Liver (tissue), 3 donors: ENCODE measurements around the gene PATL1.
"Not testable (repeated sequence)": the region's sequence is repeated elsewhere in the genome, so short reads cannot be mapped to it uniquely, and the experiment has no call there.

Experiments used
- GABPA ChIP-seq, 2 donors: IDR thresholded peaks in 1 of 2; conservative IDR thresholded peaks in 1 of 2; 2 replicates each; pipeline ENCODE4 v1.6.1; 2016; ENCODE audit warnings: antibody characterized with exemption in 2 of 2, mild to moderate bottlenecking in 1 of 2, moderate library complexity in 1 of 2
- HNF4A ChIP-seq, 2 donors: conservative IDR thresholded peaks; 2 replicates each; pipeline ENCODE4 v1.6.1; 2016; ENCODE audit warnings: antibody characterized with exemption in 2 of 2, mild to moderate bottlenecking in 2 of 2
- TF ChIP-seq, protein P1 (sequence below): IDR thresholded peaks from 2 replicates; pipeline ENCODE4 v1.6.1; 2016; ENCODE audit warnings: antibody characterized with exemption
- TF ChIP-seq, protein P2 (sequence below): fragments of 150-350 bp; IDR thresholded peaks from 2 replicates; pipeline ENCODE4 v1.5.1; 2017; ENCODE audit warnings: improper control_type of control experiment, low read depth, low read length; ENCODE audit not compliant: missing input control
- donor health status: healthy.
- donor health status: healthy.

DNA sequence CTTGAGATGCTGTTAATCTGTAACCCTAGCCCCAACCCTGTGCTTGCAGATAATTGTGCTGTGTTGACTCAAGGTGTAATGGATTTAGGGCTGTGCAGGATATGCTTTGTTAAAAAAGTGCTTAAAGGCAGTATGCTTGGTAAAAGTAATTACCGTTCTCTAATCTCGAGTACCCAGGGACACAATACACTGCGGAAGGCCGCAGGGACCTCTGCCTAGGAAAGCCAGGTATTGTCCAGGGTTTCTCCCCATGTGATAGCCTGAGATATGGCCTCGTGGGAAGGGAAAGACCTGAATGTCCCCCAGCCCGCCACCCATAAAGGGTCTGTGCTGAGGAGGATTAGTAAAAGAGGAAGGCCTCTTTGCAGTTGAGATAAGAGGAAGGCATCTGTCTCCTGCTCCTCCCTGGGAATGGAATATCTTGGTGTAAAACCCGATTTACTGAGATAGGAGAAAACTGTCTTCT lies 12.5 kb upstream of the PATL1 start:
- TF ChIP-seq, protein P1, sequence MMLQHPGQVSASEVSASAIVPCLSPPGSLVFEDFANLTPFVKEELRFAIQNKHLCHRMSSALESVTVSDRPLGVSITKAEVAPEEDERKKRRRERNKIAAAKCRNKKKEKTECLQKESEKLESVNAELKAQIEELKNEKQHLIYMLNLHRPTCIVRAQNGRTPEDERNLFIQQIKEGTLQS, result not testable (repeated sequence)
- TF ChIP-seq, protein P2, sequence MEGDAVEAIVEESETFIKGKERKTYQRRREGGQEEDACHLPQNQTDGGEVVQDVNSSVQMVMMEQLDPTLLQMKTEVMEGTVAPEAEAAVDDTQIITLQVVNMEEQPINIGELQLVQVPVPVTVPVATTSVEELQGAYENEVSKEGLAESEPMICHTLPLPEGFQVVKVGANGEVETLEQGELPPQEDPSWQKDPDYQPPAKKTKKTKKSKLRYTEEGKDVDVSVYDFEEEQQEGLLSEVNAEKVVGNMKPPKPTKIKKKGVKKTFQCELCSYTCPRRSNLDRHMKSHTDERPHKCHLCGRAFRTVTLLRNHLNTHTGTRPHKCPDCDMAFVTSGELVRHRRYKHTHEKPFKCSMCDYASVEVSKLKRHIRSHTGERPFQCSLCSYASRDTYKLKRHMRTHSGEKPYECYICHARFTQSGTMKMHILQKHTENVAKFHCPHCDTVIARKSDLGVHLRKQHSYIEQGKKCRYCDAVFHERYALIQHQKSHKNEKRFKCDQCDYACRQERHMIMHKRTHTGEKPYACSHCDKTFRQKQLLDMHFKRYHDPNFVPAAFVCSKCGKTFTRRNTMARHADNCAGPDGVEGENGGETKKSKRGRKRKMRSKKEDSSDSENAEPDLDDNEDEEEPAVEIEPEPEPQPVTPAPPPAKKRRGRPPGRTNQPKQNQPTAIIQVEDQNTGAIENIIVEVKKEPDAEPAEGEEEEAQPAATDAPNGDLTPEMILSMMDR, result not testable (repeated sequence)
- TF ChIP-seq GABPA (IDR thresholded peaks at IDR 0.05 in 1 of 2, conservative IDR thresholded peaks at IDR 0.05 in 1 of 2); HNF4A (conservative IDR thresholded peaks at IDR 0.05): not testable (repeated sequence)
